ENCODE measurements around the gene GBE1. TPM values are rescaled to one million over a fixed set of nuclear protein-coding genes. Genes with fewer than 3 reads are reported as not detected.

Gene GBE1
- total RNA-seq, 2 donors from 2014 or later = 8.4 to 12.3 TPM

DNA sequence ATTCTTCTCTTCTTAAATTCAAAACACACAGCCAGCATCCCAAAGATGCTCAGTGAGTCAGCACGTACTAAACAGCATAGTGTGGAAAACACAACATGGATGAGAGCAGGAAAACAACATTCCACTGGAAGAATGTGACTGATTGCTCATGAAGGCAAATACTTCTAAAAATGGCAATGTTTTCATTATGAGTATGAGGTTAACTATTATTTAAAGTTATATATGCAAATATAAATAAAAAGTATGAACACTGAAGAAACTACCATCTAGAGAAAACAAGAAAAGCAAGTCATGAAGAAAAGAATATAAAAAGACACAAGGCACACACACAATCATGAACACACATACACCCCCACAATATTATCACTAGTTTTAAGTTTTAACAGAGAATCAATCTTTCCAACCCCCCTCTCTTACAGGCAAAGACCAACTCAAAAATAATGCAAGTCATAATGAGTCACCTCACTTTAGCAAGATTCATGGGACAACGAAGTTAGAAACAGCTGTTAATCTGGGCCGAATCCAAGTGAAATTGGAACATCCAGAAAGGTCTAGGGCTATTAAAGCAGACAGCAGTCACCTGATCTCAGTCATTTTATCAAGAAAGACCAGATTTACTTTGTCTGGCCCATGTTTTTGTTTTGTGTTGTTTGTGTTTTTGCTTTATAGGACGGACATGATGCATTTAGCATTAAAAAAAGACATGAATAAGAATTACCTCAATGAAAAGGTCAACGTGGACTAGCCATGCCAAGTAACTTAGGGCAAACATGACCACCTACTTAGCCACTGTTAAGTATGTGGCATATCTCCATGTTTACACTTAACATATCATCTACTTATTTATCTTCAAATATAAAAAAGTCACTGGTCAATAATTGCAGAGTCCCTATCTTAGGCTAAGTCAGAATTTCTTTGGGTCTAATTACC, 18.1 kb downstream of the GBE1 start:
- H3K9ac ChIP-seq (ENCODE audit: extremely low read depth, low read length, poor library complexity, severe bottlenecking) = no peak overlapping the region
- 82 to 88% methylated on average over 4 to 5 of the region's 5 CpGs for WGBS, 2 experiments (ENCODE audit: insufficient coverage in 1 of 2, insufficient read length in 1 of 2)
- H3K27ac ChIP-seq (ENCODE audit: low read depth, low read length) = no peak overlapping the region
- Mint-ChIP-seq H3K27me3 (ENCODE audit: insufficient read depth) (no peaks in the 10 kb centered on the region), H3K4me3 (no peak overlapping the region), H3K36me3 (ENCODE audit: low read depth) (peaks cover 3% of the 10 kb centered on the region), H3K27ac (peak overlapping the region; percentile 84), H3K9me3 (no peaks in the 10 kb centered on the region), H3K4me1 (peaks cover 5% of the 10 kb centered on the region)
- no peak for DNase-seq
- H3K27me3 ChIP-seq (ENCODE audit: control insufficient read depth, insufficient read depth, low read length, poor library complexity, severe bottlenecking) = no peaks in the 10 kb centered on the region
- H3K4me3 ChIP-seq (ENCODE audit: low read length) = no peak overlapping the region
- H3K36me3 ChIP-seq (ENCODE audit: control insufficient read depth, insufficient read depth, low read length) = no peaks in the 10 kb centered on the region
- no peaks in the 10 kb centered on the region for H3K9me3 ChIP-seq (ENCODE audit: control insufficient read depth, low read length)
- TF ChIP-seq, protein P1, sequence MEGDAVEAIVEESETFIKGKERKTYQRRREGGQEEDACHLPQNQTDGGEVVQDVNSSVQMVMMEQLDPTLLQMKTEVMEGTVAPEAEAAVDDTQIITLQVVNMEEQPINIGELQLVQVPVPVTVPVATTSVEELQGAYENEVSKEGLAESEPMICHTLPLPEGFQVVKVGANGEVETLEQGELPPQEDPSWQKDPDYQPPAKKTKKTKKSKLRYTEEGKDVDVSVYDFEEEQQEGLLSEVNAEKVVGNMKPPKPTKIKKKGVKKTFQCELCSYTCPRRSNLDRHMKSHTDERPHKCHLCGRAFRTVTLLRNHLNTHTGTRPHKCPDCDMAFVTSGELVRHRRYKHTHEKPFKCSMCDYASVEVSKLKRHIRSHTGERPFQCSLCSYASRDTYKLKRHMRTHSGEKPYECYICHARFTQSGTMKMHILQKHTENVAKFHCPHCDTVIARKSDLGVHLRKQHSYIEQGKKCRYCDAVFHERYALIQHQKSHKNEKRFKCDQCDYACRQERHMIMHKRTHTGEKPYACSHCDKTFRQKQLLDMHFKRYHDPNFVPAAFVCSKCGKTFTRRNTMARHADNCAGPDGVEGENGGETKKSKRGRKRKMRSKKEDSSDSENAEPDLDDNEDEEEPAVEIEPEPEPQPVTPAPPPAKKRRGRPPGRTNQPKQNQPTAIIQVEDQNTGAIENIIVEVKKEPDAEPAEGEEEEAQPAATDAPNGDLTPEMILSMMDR (conservative IDR thresholded peaks at IDR 0.05) = no peak
- H3K4me1 ChIP-seq (ENCODE audit: control insufficient read depth, insufficient read depth, low read length) = no peaks in the 10 kb centered on the region

DNA sequence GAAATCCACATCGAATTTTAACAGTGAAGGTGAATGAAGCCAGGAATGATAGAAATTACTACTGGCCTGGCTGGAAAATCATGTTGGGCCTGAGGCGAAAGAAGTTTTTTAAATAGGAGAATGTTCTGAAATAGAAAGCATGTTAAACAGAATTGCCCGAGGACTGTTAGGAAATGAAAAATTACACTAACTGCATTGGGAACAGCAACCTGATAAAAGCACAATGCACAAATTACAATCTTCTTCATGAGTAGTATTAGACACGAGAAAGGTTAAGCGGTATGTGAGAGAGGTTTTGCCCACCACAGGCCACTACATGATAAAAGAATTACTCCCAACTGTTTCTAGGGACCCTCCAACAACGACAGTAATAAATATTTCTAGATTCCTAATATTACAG, 18.9 kb downstream of the GBE1 start:
- no peaks in the 10 kb centered on the region for H3K4me1 ChIP-seq (ENCODE audit: control insufficient read depth, insufficient read depth, low read length)
- peaks cover 5% of the 10 kb centered on the region for H3K4me1 Mint-ChIP-seq
- H3K9ac ChIP-seq (ENCODE audit: extremely low read depth, low read length, poor library complexity, severe bottlenecking) = no peak overlapping the region
- H3K4me3 ChIP-seq (ENCODE audit: low read length) = no peak overlapping the region
- no peaks in the 10 kb centered on the region for H3K9me3 Mint-ChIP-seq
- no peaks in the 10 kb centered on the region for H3K36me3 ChIP-seq (ENCODE audit: control insufficient read depth, insufficient read depth, low read length)
- H3K27me3 Mint-ChIP-seq (ENCODE audit: insufficient read depth) = no peaks in the 10 kb centered on the region
- peak overlapping the region; percentile 38 for H3K27ac Mint-ChIP-seq
- no peaks in the 10 kb centered on the region for H3K36me3 Mint-ChIP-seq (ENCODE audit: low read depth)
- WGBS, 2 experiments (ENCODE audit: insufficient coverage in 1 of 2, insufficient read length in 1 of 2) = 91 to 100% methylated on average over 3 to 6 of the region's 6 CpGs
- H3K4me3 Mint-ChIP-seq = no peak overlapping the region
- H3K27me3 ChIP-seq (ENCODE audit: control insufficient read depth, insufficient read depth, low read length, poor library complexity, severe bottlenecking) = no peaks in the 10 kb centered on the region
- TF ChIP-seq, protein P1 (conservative IDR thresholded peaks at IDR 0.05) = no peak
- no peak for DNase-seq
- H3K9me3 ChIP-seq (ENCODE audit: control insufficient read depth, low read length) = no peaks in the 10 kb centered on the region
- H3K27ac ChIP-seq (ENCODE audit: low read depth, low read length) = no peak overlapping the region

DNA sequence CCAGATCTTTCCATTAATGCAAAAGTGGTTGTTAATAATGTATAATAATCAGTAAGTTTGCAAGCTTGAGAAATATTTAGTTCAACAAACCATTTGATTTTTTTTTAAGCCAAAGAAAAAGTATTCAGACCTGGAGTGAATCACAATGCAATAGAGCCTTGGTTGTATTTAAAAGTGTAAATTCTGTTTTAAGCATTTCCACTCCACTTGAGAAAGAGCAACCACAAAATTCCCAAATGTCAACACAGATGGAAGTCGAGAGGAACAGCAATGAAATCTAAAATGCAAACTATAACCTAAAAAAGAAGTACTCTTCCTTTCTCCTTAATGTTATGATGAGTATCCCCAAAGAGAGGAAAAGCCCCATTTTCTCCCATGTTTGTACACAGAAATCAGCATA, 20.2 kb downstream of the GBE1 start:
- TF ChIP-seq, protein P1 (conservative IDR thresholded peaks at IDR 0.05) = no peak
- no peaks in the 10 kb centered on the region for H3K9me3 ChIP-seq (ENCODE audit: control insufficient read depth, low read length)
- H3K4me1 ChIP-seq (ENCODE audit: control insufficient read depth, insufficient read depth, low read length) = no peaks in the 10 kb centered on the region
- H3K9me3 Mint-ChIP-seq = no peaks in the 10 kb centered on the region
- no peaks in the 10 kb centered on the region for H3K36me3 ChIP-seq (ENCODE audit: control insufficient read depth, insufficient read depth, low read length)
- H3K27me3 ChIP-seq (ENCODE audit: control insufficient read depth, insufficient read depth, low read length, poor library complexity, severe bottlenecking) = no peaks in the 10 kb centered on the region
- 85% methylated on average over 1 of the region's 1 CpG; no CpG with 5 or more reads in 1 of the 2 experiments for WGBS, 2 experiments (ENCODE audit: insufficient coverage in 1 of 2, insufficient read length in 1 of 2)
- no peak overlapping the region for H3K27ac Mint-ChIP-seq
- no peak for DNase-seq
- H3K36me3 Mint-ChIP-seq (ENCODE audit: low read depth) = no peaks in the 10 kb centered on the region
- H3K4me1 Mint-ChIP-seq = peaks cover 5% of the 10 kb centered on the region
- no peak overlapping the region for H3K9ac ChIP-seq (ENCODE audit: extremely low read depth, low read length, poor library complexity, severe bottlenecking)
- H3K27ac ChIP-seq (ENCODE audit: low read depth, low read length) = no peak overlapping the region
- H3K4me3 ChIP-seq (ENCODE audit: low read length) = no peak overlapping the region
- no peaks in the 10 kb centered on the region for H3K27me3 Mint-ChIP-seq (ENCODE audit: insufficient read depth)
- no peak overlapping the region for H3K4me3 Mint-ChIP-seq

All from endodermal cell (in vitro differentiated cells).